HG02885 (cell line): ENCODE results near the gene UGT2A2.

Source experiments
- ATAC-seq: cut with Tn5 transposase; IDR thresholded peaks from one replicate; pipeline ENCODE4 v1.9.1; 2021; ENCODE audit warnings: mild to moderate bottlenecking; ENCODE audit not compliant: unreplicated experiment, poor library complexity

The UGT2A2 gene

GRCh38 chr4:69577245-69577644 lies 62.2 kb downstream of the UGT2A2 start:
- no peak for ATAC-seq

GRCh38 chr4:69576251-69576877 lies 63.1 kb downstream of the UGT2A2 start:
- ATAC-seq = no peak

- no peak for ATAC-seq
These were observed 70.7 kb downstream of the UGT2A2 start for GRCh38 chr4:69568787-69569186.

GRCh38 chr4:69563424-69563823 lies 76.0 kb downstream of the UGT2A2 start:
- ATAC-seq = no peak

- ATAC-seq = no peak
These were observed 89.8 kb downstream of the UGT2A2 start for GRCh38 chr4:69549651-69550050.

- ATAC-seq = no peak
These were observed 93.2 kb downstream of the UGT2A2 start for GRCh38 chr4:69546134-69546765.
